Measurements from ENCODE around the gene ALX4. TPM values are rescaled to one million over a fixed set of nuclear protein-coding genes. Genes with fewer than 3 reads are reported as not detected.

ALX4 gene
- polyA plus RNA-seq, 3 donors: 0.11 to 0.17 (median 0.11) TPM

GRCh38 chr11:44316659-44317240, 6.8 kb upstream of the ALX4 start:
- DNase-seq (ENCODE audit: low read depth in 3 of 3, low spot score in 2 of 3): no peak

- DNase-seq (ENCODE audit: low read depth in 3 of 3, low spot score in 2 of 3): no peak
Measured at GRCh38 chr11:44315947-44316658, 6.2 kb upstream of the ALX4 start.

- DNase-seq (ENCODE audit: low read depth in 3 of 3, low spot score in 2 of 3): no peak
Measured at GRCh38 chr11:44314733-44315132, 4.8 kb upstream of the ALX4 start.

GRCh38 chr11:44313761-44314489, 4.0 kb upstream of the ALX4 start:
- DNase-seq (ENCODE audit: low read depth in 3 of 3, low spot score in 2 of 3): no peak

GRCh38 chr11:44312876-44313275, 2.9 kb upstream of the ALX4 start:
- no peak for DNase-seq (ENCODE audit: low read depth in 3 of 3, low spot score in 2 of 3)

GRCh38 chr11:44311339-44312261, 1.7 kb upstream of the ALX4 start:
- DNase-seq (ENCODE audit: low read depth in 3 of 3, low spot score in 2 of 3): no peak

- no peak for DNase-seq (ENCODE audit: low read depth in 3 of 3, low spot score in 2 of 3)
Measured at GRCh38 chr11:44310463-44311272, 729 bp upstream of the ALX4 start.

GRCh38 chr11:44310206-44310462, 195 bp upstream of the ALX4 start:
- no peak for DNase-seq (ENCODE audit: low read depth in 3 of 3, low spot score in 2 of 3)

GRCh38 chr11:44308923-44309477, 939 bp downstream of the ALX4 start:
- no peak for DNase-seq (ENCODE audit: low read depth in 3 of 3, low spot score in 2 of 3)

GRCh38 chr11:44308256-44308922, 1.6 kb downstream of the ALX4 start:
- DNase-seq (ENCODE audit: low read depth in 3 of 3, low spot score in 2 of 3): no peak

GRCh38 chr11:44307340-44308099, 2.4 kb downstream of the ALX4 start:
- DNase-seq (ENCODE audit: low read depth in 3 of 3, low spot score in 2 of 3): no peak

GRCh38 chr11:44306918-44307244, 3.1 kb downstream of the ALX4 start:
- no peak for DNase-seq (ENCODE audit: low read depth in 3 of 3, low spot score in 2 of 3)

- DNase-seq (ENCODE audit: low read depth in 3 of 3, low spot score in 2 of 3): no peak
Measured at GRCh38 chr11:44306052-44306917, 3.7 kb downstream of the ALX4 start.

GRCh38 chr11:44305470-44306051, 4.4 kb downstream of the ALX4 start:
- no peak for DNase-seq (ENCODE audit: low read depth in 3 of 3, low spot score in 2 of 3)

- no peak for DNase-seq (ENCODE audit: low read depth in 3 of 3, low spot score in 2 of 3)
Measured at GRCh38 chr11:44305026-44305469, 4.9 kb downstream of the ALX4 start.

GRCh38 chr11:44304091-44305025, 5.6 kb downstream of the ALX4 start:
- no peak for DNase-seq (ENCODE audit: low read depth in 3 of 3, low spot score in 2 of 3)
